IMR-90 (cell line): ENCODE data around the gene TAL2. TPM values are rescaled to one million over a fixed set of nuclear protein-coding genes. Genes with fewer than 3 reads are reported as not detected.

Experiments
- ATAC-seq: fragments of 200-7000 bp; cut with Tn5 transposase; 2 replicates; pipeline ENCODE4 v1.9.1; 2020; ENCODE audit warnings: low read depth, mild to moderate bottlenecking, moderate library complexity
- BruUV-seq: library from RNA; stranded (reverse); fragments of 400-500 nt; replicated peaks from 2 replicates; lab custom pipeline; 2021; lab: Mats Ljungman, UMichigan
- CTCF ChIA-PET: fragments of 300-600 bp; formaldehyde crosslinking; extraction: SDS; loops from one replicate; lab custom pipeline; 2021; ENCODE audit warnings: antibody characterized with exemption; lab: Yijun Ruan, JAX
- POLR2A ChIA-PET: fragments of 300-600 bp; sonication (Branson Sonifier 250); formaldehyde crosslinking; loops from one replicate; lab custom pipeline; 2022; ENCODE audit warnings: antibody characterized with exemption; ENCODE audit not compliant: unreplicated experiment; lab: Charles Lee
- DNase-seq: peaks from one replicate; pipeline ENCODE4 v3.0.0; 2013
- H2AFZ ChIP-seq: replicated peaks from 2 replicates; pipeline ENCODE3; 2013; ENCODE audit warnings: low read length, mild to moderate bottlenecking; ENCODE audit not compliant: poor library complexity
- H2AK5ac ChIP-seq: 2 replicates; pipeline ENCODE4 v1.6.1; 2013; ENCODE audit warnings: low read depth, low read length, inconsistent platforms
- H2AK9ac ChIP-seq: replicated peaks from 2 replicates; pipeline ENCODE3; 2013; ENCODE audit warnings: mild to moderate bottlenecking, low read depth, low read length, moderate library complexity; ENCODE audit not compliant: poor library complexity
- H2BK120ac ChIP-seq: 2 replicates; pipeline ENCODE4 v1.6.1; 2013; ENCODE audit warnings: low read depth, low read length, inconsistent platforms
- H2BK15ac ChIP-seq: 3 replicates; pipeline ENCODE4 v1.6.1; 2013; ENCODE audit warnings: low read depth, low read length, inconsistent platforms
- H2BK20ac ChIP-seq: 2 replicates; pipeline ENCODE4 v1.6.1; 2013; ENCODE audit warnings: low read depth, mild to moderate bottlenecking, inconsistent platforms, low read length, moderate library complexity
- H2BK5ac ChIP-seq: 2 replicates; pipeline ENCODE4 v1.6.1; 2013; ENCODE audit warnings: mild to moderate bottlenecking, low read depth, low read length, inconsistent platforms; ENCODE audit not compliant: poor library complexity, severe bottlenecking
- H3K14ac ChIP-seq: replicated peaks from 2 replicates; pipeline ENCODE4 v1.6.1; 2013; ENCODE audit warnings: low read depth, low read length, inconsistent platforms
- H3K18ac ChIP-seq: 2 replicates; pipeline ENCODE4 v1.6.1; 2013; ENCODE audit warnings: low read depth, low read length, control low read depth
- H3K23ac ChIP-seq: 2 replicates; pipeline ENCODE4 v1.6.1; 2013; ENCODE audit warnings: low read depth, low read length, inconsistent platforms
- H3K27ac ChIP-seq: 2 replicates; pipeline ENCODE4 v1.5.1; 2013; ENCODE audit warnings: mild to moderate bottlenecking, control low read depth, low read length; ENCODE audit not compliant: insufficient read depth
- H3K27me3 ChIP-seq: 2 replicates; pipeline ENCODE4 v1.6.1; 2013; ENCODE audit warnings: low read length; ENCODE audit not compliant: control insufficient read depth, insufficient read depth
- H3K36me3 ChIP-seq: 2 replicates; pipeline ENCODE4 v1.6.1; 2013; ENCODE audit warnings: low read length, mixed read lengths; ENCODE audit not compliant: control insufficient read depth, insufficient read depth
- H3K4ac ChIP-seq: 2 replicates; pipeline ENCODE4 v1.6.1; 2013; ENCODE audit warnings: low read depth, low read length, inconsistent platforms
- H3K4me1 ChIP-seq: 2 replicates; pipeline ENCODE4 v1.6.1; 2013; ENCODE audit warnings: low read length, mixed read lengths; ENCODE audit not compliant: control insufficient read depth, insufficient read depth
- H3K4me2 ChIP-seq: 2 replicates; pipeline ENCODE4 v1.6.1; 2013; ENCODE audit warnings: low read depth, mild to moderate bottlenecking, control low read depth, low read length, moderate library complexity
- H3K4me3 ChIP-seq: 2 replicates; pipeline ENCODE4 v1.5.1; 2013; ENCODE audit warnings: low read depth, mild to moderate bottlenecking, control low read depth, low read length, moderate library complexity; ENCODE audit not compliant: insufficient read depth
- H3K56ac ChIP-seq: 2 replicates; pipeline ENCODE4 v1.6.1; 2013; ENCODE audit warnings: low read length, inconsistent platforms; ENCODE audit not compliant: insufficient read depth; ENCODE audit errors: extremely low read depth
- H3K79me1 ChIP-seq, 2 experiments: 2 replicates each; pipeline ENCODE4 v1.6.1; 2013; ENCODE audit warnings: low read length in 2 of 2, inconsistent platforms in 1 of 2, low read depth in 1 of 2
- H3K9ac ChIP-seq: 2 replicates; pipeline ENCODE4 v1.6.1; 2013; ENCODE audit warnings: low read depth, low read length, control low read depth
- H3K9me1 ChIP-seq: 2 replicates; pipeline ENCODE4 v1.6.1; 2013; ENCODE audit warnings: low read length, inconsistent platforms; ENCODE audit not compliant: insufficient read depth
- H3K9me3 ChIP-seq: 2 replicates; pipeline ENCODE4 v1.6.1; 2013; ENCODE audit warnings: low read length; ENCODE audit not compliant: control insufficient read depth, insufficient read depth
- H4K20me1 ChIP-seq: 2 replicates; pipeline ENCODE4 v1.6.1; 2013; ENCODE audit warnings: low read length, inconsistent platforms; ENCODE audit not compliant: insufficient read depth
- H4K5ac ChIP-seq: 2 replicates; pipeline ENCODE4 v1.6.1; 2013; ENCODE audit warnings: mild to moderate bottlenecking, low read depth, low read length, control low read depth
- H4K8ac ChIP-seq, 2 experiments: 2 replicates each; pipeline ENCODE4 v1.6.1; 2013; ENCODE audit warnings: low read depth in 2 of 2, low read length in 2 of 2, control low read depth in 1 of 2, inconsistent platforms in 1 of 2
- H4K91ac ChIP-seq: 2 replicates; pipeline ENCODE4 v1.6.1; 2013; ENCODE audit warnings: low read depth, low read length, inconsistent platforms; ENCODE audit not compliant: insufficient read depth
- RCOR1 ChIP-seq: IDR thresholded peaks from 2 replicates; pipeline ENCODE4 v1.6.1; 2012; ENCODE audit warnings: mild to moderate bottlenecking, low read length, improper control_type of control experiment; ENCODE audit not compliant: insufficient replicate concordance
- WGBS, 2 experiments: methylation state at CpG; one replicate each; pipeline versions ENCODE4 v1.1.5 to v1.1.7; 2013; ENCODE audit warnings: missing lambda C conversion rate in 2 of 2; ENCODE audit not compliant: insufficient read length in 1 of 2; ENCODE audit errors: extremely low coverage in 2 of 2; 5-methylcytosine and 5-hydroxymethylcytosine counted together
- dilution Hi-C: fragments of 300-500 bp; cut with HindIII; formaldehyde crosslinking; loops from one replicate; pipeline ENCODE4 v1.14.3; 2018; ENCODE audit warnings: low sequenced_read_pairs; ENCODE audit not compliant: unreplicated experiment
- in situ Hi-C: fragments of 300-500 bp; cut with MboI; formaldehyde crosslinking; loops from 3 replicates; pipeline ENCODE4 v1.14.3; 2019; ENCODE audit warnings: low sequenced_read_pairs, inconsistent platforms, mixed read lengths
- intact Hi-C: fragments of 100-400 bp; cut with micrococcal nuclease; formaldehyde crosslinking; loops from 2 replicates; pipeline ENCODE4 v1.10.0; 2022
- polyA plus RNA-seq, 3 experiments: library from polyadenylated mRNA; depleted of rRNA; stranded (reverse); fragments of >200 nt; gene quantifications; 2 replicates each; pipeline ENCODE4 v1.2.3, GENCODE V29; 2012; ENCODE audit warnings: low replicate concordance in 1 of 3
- total RNA-seq: library from RNA; depleted of rRNA; stranded (reverse); fragments of >200 nt; gene quantifications from 2 replicates; pipeline ENCODE4 v1.2.3, GENCODE V29; 2012

TAL2 gene
- total and polyA plus RNA-seq, 2 of the 4 experiments (the other 2 are of a cell fraction) = 0.26 TPM; not detected in 1

DNA sequence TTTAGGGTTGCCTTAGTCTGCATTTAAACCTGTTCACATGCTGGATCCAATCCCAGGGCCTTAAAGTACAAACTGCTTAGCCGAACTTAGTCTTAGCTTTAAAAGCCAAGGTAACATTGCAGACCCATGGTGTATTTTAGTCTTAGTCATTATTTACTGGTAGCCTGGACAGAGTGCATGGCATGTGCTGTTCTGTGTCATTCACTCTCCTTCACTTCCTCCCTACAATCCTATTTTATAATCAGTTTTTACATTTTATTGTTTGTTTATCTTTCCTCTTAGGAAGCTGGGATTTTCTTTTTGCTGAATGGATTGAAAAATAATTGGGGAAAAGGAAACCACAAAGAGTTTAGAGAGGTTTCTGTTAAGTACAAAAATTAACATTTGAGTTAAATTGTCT lies 29.4 kb upstream of the TAL2 start:
- no peak overlapping the region for H2BK5ac ChIP-seq
- H3K36me3 ChIP-seq = peaks cover 3% of the 10 kb centered on the region; the same call in 1 of the 2 replicates
- no peak overlapping the region for H2AK9ac ChIP-seq
- H3K18ac ChIP-seq = no peak overlapping the region
- ChIA-PET CTCF (no interaction called here), POLR2A (no interaction called here)
- H3K9me3 ChIP-seq = no peaks in the 10 kb centered on the region
- BruUV-seq = no TSS peak
- no peak overlapping the region for H3K14ac ChIP-seq
- ATAC-seq (no peak), DNase-seq (no peak)
- no peak overlapping the region for H4K91ac ChIP-seq
- no peak overlapping the region for H4K8ac ChIP-seq
- no peaks in the 10 kb centered on the region for H3K4me1 ChIP-seq
- H4K20me1 ChIP-seq = no peaks in the 10 kb centered on the region
- H3K56ac ChIP-seq = no peak overlapping the region
- WGBS, 2 experiments = no CpG with 5 or more reads among the region's 1 CpG
- no peaks in the 10 kb centered on the region for H3K27me3 ChIP-seq
- H3K4ac ChIP-seq = no peak overlapping the region
- H3K23ac ChIP-seq = no peak overlapping the region
- H3K79me1 ChIP-seq = no peaks in the 10 kb centered on the region
- H4K5ac ChIP-seq = no peak overlapping the region
- H3K4me3 ChIP-seq = no peak overlapping the region
- H3K9me1 ChIP-seq = no peaks in the 10 kb centered on the region
- no peak for TF ChIP-seq RCOR1
- no peak overlapping the region for H3K4me2 ChIP-seq
- H2AFZ ChIP-seq = no peak overlapping the region
- no peak overlapping the region for H2BK120ac ChIP-seq
- dilution Hi-C loops (no loop called here), intact Hi-C loops (no loop called here), in situ Hi-C loops (no loop called here)
- H2BK20ac ChIP-seq = no peak overlapping the region
- H3K9ac ChIP-seq = no peak overlapping the region
- no peak overlapping the region for H2BK15ac ChIP-seq
- no peak overlapping the region for H2AK5ac ChIP-seq
- no peak overlapping the region for H3K27ac ChIP-seq
